Activated naive CD4-positive, alpha-beta T cell treated with anti-CD3 and anti-CD28 coated beads, Interleukin-2, amount 50 U/mL, for 72 hours (primary cell): Measurements from ENCODE around the gene CTSL. TPM values are rescaled to one million over a fixed set of nuclear protein-coding genes. Genes with fewer than 3 reads are reported as not detected.
A peak's percentile ranks its signal among the peaks of the same experiment; 100 is the strongest.

Experiments
- ATAC-seq, 2 donors: fragments of 150-1000 bp; cut with Tn5 transposase; 2 replicates each; pipeline ENCODE4 v1.10.0; 2021; ENCODE audit warnings: mild to moderate bottlenecking in 2 of 2, moderate library complexity in 2 of 2
- DNase-seq, 2 donors: peaks; one replicate each; pipeline ENCODE4 v3.0.0; 2021 to 2022; ENCODE audit warnings: low spot score in 2 of 2
- H3K27ac Mint-ChIP-seq, 2 donors: one replicate each; pipeline ENCODE4 v1.8.0; 2022; ENCODE audit warnings: mild to moderate bottlenecking in 2 of 2, mixed read lengths in 2 of 2
- H3K36me3 Mint-ChIP-seq, 2 donors: one replicate each; pipeline ENCODE4 v1.8.0; 2022; ENCODE audit warnings: mixed read lengths in 2 of 2
- H3K9me3 Mint-ChIP-seq, 2 donors: one replicate each; pipeline ENCODE4 v1.8.0; 2022; ENCODE audit warnings: mixed read lengths in 2 of 2
- total RNA-seq, 2 donors: library from RNA; stranded (reverse); gene quantifications; one replicate each; pipeline ENCODE4 v1.2.3, GENCODE V29; 2022

Gene CTSL
- total RNA-seq, 2 donors from 2014 or later: 5.2 to 6.7 TPM

- Mint-ChIP-seq H3K27ac (no peak overlapping the region), H3K9me3 (peaks cover 0 to 5% of the 10 kb centered on the region in 2 donors), H3K36me3 (no peaks in the 10 kb centered on the region)
- DNase-seq (no peak), ATAC-seq (no peak)
Observed at GRCh38 chr9:87711857-87712800, 13.8 kb upstream of the CTSL start.

- ATAC-seq (no peak), DNase-seq (no peak)
- Mint-ChIP-seq H3K27ac (no peak overlapping the region), H3K36me3 (no peaks in the 10 kb centered on the region), H3K9me3 (peaks cover 0 to 5% of the 10 kb centered on the region in 2 donors)
Observed at GRCh38 chr9:87712801-87713277, 13.1 kb upstream of the CTSL start.

DNA sequence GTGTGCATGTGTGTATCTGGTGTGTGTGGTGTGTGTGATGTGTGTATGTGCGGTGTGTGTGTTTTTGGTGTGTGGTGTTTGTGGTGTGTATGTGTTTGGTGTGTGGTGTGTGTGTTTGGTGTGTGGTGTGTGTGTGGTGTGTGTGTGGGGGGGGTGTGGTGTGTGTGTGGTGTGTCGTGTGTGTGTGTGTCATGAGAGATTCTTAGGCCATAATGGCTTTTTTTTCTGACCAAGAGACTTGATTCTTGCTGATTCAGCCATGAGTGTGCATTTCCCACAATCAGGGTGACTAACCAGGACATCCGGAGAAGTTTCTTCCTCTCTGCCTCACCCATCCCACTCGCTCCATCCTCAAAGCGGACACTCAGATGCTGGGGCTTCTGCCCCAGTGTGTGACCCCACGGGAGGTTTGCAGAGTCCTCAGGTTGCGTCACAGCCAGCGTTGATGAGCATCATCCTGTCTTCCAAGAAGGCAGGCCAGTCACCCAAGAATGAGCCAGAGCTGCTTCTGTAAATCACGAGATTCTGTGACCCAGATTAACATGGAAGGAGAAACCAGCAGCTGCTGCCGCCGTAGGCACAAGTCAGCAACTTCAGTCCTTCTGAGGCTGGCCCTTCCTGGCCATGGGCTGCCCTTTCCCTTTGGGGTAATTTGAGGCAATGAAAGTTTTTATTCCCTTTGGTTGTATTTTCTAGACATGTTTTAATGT, 12.5 kb upstream of the CTSL start:
- ATAC-seq: peak; percentile 16 to 58
- Mint-ChIP-seq H3K36me3 (no peaks in the 10 kb centered on the region), H3K27ac (no peak overlapping the region), H3K9me3 (peaks cover 0 to 5% of the 10 kb centered on the region in 2 donors)
- no peak for DNase-seq

GRCh38 chr9:87713988-87714330, 12.0 kb upstream of the CTSL start:
- H3K36me3 Mint-ChIP-seq: no peaks in the 10 kb centered on the region
- peaks cover 0 to 5% of the 10 kb centered on the region in 2 donors for H3K9me3 Mint-ChIP-seq
- H3K27ac Mint-ChIP-seq: no peak overlapping the region
- no peak for ATAC-seq
- DNase-seq: no peak

DNA sequence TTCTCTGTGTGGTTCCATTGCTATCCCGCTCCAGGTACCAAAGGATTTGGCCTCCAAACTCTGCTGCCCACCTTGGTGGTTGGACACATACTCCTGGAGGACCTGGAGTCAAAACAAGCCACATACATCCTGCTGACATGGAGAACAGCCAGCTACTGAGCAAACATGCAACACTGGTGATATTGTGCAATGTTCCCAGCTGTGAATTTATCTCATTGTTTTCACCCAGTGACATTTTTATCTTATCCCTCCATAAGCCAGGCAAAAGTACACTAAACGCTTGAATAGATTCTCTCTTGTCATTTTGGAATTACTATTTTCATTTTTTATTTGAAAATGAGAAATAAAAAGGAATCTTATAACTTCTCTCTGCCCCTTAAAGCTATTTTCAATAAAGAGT, 11.1 kb upstream of the CTSL start:
- H3K9me3 Mint-ChIP-seq: peaks cover 0 to 5% of the 10 kb centered on the region in 2 donors
- no peak overlapping the region for H3K27ac Mint-ChIP-seq
- no peak for ATAC-seq
- H3K36me3 Mint-ChIP-seq: no peaks in the 10 kb centered on the region
- no peak for DNase-seq

DNA sequence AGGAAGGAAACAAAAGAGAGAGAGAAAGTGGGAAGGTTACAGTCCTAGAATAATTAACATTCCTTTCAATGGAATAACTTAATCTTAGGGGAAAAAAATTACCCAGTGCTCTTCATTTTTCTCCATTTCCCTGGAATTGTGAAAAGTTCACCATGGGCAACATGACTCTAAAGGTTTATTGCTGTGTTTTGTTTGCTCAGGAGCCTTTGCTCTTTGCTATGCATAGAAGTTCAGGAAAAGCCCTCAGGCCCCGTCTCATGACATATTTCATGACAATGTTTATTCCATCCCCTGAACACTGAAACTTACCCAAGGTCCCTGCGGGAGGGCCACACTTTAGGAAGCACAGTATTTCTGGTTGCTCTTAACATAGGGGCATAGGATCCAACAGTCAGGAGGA, 9.8 kb upstream of the CTSL start:
- Mint-ChIP-seq H3K36me3 (no peaks in the 10 kb centered on the region), H3K27ac (no peak overlapping the region), H3K9me3 (peaks cover 0 to 5% of the 10 kb centered on the region in 2 donors)
- ATAC-seq (no peak), DNase-seq (no peak)

DNA sequence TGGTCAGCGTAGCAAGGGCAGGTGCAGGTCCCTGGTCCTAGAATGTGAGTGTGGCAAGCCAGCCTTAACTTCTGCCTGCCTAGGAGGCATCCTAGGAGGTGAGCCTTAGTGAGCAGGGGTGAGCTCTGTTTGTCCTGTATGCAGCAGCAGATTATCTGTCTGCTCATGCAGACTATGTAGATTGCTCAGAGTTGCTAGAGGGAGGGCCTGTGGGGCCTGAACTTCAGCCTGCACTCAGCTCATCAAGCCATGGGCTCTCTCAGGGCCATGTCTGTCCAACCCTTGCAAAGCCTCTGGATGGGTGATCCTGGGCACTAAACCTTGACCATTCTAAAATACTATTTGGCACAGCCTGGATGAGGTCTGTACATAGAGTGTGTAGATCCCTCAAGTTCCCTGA, 8.5 kb upstream of the CTSL start:
- Mint-ChIP-seq H3K36me3 (no peaks in the 10 kb centered on the region), H3K27ac (no peak overlapping the region), H3K9me3 (peaks cover 0 to 5% of the 10 kb centered on the region in 2 donors)
- no peak for DNase-seq
- ATAC-seq: no peak

DNA sequence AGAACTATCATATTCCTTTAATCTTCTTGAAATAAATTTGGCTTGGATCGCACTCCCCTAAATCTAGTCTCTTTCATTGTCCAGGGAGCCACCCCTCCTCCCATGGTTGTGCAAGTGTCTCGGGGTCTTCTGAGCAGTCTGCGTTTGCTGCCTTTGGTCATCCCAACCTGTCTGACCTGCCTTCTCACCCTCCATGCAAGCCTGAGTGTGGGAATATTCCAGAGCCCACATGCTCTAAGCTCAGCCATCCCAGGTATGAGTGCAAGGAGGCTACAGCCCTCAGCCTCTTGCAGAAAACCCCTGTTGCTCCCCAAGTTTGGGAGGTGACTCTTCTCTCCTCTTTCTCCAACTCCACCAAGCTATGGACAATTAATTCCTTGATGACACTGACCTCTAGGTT, 7.7 kb upstream of the CTSL start:
- Mint-ChIP-seq H3K36me3 (no peaks in the 10 kb centered on the region), H3K9me3 (no peaks in the 10 kb centered on the region), H3K27ac (no peak overlapping the region)
- ATAC-seq (no peak), DNase-seq (no peak)

GRCh38 chr9:87718852-87719612, 6.9 kb upstream of the CTSL start:
- no peaks in the 10 kb centered on the region for H3K36me3 Mint-ChIP-seq
- no peaks in the 10 kb centered on the region for H3K9me3 Mint-ChIP-seq
- DNase-seq (no peak), ATAC-seq (no peak)
- no peak overlapping the region for H3K27ac Mint-ChIP-seq

- DNase-seq (no peak), ATAC-seq (no peak)
- no peaks in the 10 kb centered on the region for H3K9me3 Mint-ChIP-seq
- H3K36me3 Mint-ChIP-seq: no peaks in the 10 kb centered on the region
- no peak overlapping the region for H3K27ac Mint-ChIP-seq
Observed at GRCh38 chr9:87720173-87720572, 5.7 kb upstream of the CTSL start.

GRCh38 chr9:87722393-87723088, 3.4 kb upstream of the CTSL start:
- Mint-ChIP-seq H3K27ac (no peak overlapping the region), H3K36me3 (peaks cover 0 to 4% of the 10 kb centered on the region in 2 donors), H3K9me3 (no peaks in the 10 kb centered on the region)
- ATAC-seq (no peak), DNase-seq (no peak)

- ATAC-seq (no peak), DNase-seq (no peak)
- Mint-ChIP-seq H3K27ac (peak overlapping the region in 1 of 2 donors; percentile 79), H3K9me3 (no peaks in the 10 kb centered on the region), H3K36me3 (peaks cover 0 to 11% of the 10 kb centered on the region in 2 donors)
Observed at GRCh38 chr9:87725356-87725899, 491 bp upstream of the CTSL start.

GRCh38 chr9:87729246-87729645, 3.3 kb downstream of the CTSL start:
- no peak overlapping the region for H3K27ac Mint-ChIP-seq
- H3K36me3 Mint-ChIP-seq: peaks cover 4 to 23% of the 10 kb centered on the region in 2 donors
- DNase-seq: no peak
- ATAC-seq: no peak
- peaks cover 0 to 4% of the 10 kb centered on the region in 2 donors for H3K9me3 Mint-ChIP-seq

DNA sequence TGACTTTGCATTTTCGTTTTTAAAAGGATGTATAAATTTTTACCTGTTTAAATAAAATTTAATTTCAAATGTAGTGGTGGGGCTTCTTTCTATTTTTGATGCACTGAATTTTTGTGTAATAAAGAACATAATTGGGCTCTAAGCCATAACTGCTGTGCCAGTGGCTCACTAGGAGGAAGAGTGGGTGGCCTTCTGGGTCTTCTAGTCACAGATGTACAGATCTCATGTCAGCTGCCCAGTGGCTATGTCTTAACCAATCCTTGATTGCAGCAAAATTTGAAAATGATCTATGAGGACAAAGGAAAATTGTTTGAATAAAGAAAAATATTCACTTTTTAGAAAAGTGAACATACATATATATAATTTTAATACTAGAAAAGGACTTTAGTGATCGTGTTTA, 5.4 kb downstream of the CTSL start:
- no peak for DNase-seq
- ATAC-seq: no peak
- Mint-ChIP-seq H3K27ac (no peak overlapping the region), H3K9me3 (peaks cover 0 to 4% of the 10 kb centered on the region in 2 donors), H3K36me3 (peaks cover 8 to 23% of the 10 kb centered on the region in 2 donors)

GRCh38 chr9:87732344-87732743, 6.4 kb downstream of the CTSL start:
- ATAC-seq: no peak
- Mint-ChIP-seq H3K9me3 (peaks cover 0 to 4% of the 10 kb centered on the region in 2 donors), H3K36me3 (peaks cover 8 to 23% of the 10 kb centered on the region in 2 donors), H3K27ac (no peak overlapping the region)
- DNase-seq: no peak

GRCh38 chr9:87732756-87733155, 6.8 kb downstream of the CTSL start:
- Mint-ChIP-seq H3K9me3 (peaks cover 0 to 4% of the 10 kb centered on the region in 2 donors), H3K27ac (no peak overlapping the region), H3K36me3 (peaks cover 8 to 21% of the 10 kb centered on the region in 2 donors)
- no peak for ATAC-seq
- DNase-seq: no peak
